Right lobe of liver (tissue), 4 donors: ENCODE measurements around the gene CAST.

Experiments
- CTCF ChIP-seq, 4 donors: fragments of 200-600 bp in 3 of 4; fragments of 450-650 bp in 1 of 4; IDR thresholded peaks; one replicate each; pipeline versions ENCODE4 v1.5.1 to v1.8.0; 2016 to 2022; ENCODE audit warnings: antibody characterized with exemption in 4 of 4, mild to moderate bottlenecking in 2 of 4
- POLR2A ChIP-seq: fragments of 450-650 bp; IDR thresholded peaks from one replicate; pipeline ENCODE4 v1.6.1; 2017; ENCODE audit warnings: antibody characterized with exemption, mild to moderate bottlenecking
- donor health status: DM: no; HTN: no; CAD: no.
- donor health status: DM: no; HTN: no; CAD: no.
- donor health status: DM: no; HTN: yes; CAD: no.

- TF ChIP-seq POLR2A (no peak), CTCF (IDR thresholded peaks at IDR 0.05) (peak in 1 of 4 donors; percentile 10)
These were observed 6.5 kb downstream of the CAST start for GRCh38 chr5:96668725-96669124.
